HG02588 (cell line): ENCODE results near the gene CLTB.

Experiments
- ATAC-seq: cut with Tn5 transposase; IDR thresholded peaks from one replicate; pipeline ENCODE4 v1.9.1; 2021; ENCODE audit warnings: mild to moderate bottlenecking, moderate library complexity; ENCODE audit not compliant: unreplicated experiment

The CLTB gene

DNA sequence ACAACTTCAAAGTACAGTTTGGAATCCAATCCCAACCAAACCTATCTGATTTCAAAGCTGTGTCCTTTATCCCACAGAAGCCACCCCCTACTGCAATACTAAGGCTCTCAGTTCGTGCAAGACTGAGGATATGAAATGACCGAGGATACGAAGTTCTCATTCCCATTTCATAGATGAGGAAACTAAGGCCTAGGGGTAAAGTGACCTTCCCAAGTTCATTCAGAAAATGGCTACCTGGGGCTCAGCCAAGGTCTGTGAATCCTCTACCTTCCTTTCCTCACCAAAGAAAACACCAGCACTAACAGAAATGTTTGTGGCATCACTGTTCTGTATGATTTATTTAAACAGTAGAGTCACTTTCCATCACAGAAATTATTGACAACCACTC lies 60.2 kb downstream of the CLTB start:
- ATAC-seq = no peak

DNA sequence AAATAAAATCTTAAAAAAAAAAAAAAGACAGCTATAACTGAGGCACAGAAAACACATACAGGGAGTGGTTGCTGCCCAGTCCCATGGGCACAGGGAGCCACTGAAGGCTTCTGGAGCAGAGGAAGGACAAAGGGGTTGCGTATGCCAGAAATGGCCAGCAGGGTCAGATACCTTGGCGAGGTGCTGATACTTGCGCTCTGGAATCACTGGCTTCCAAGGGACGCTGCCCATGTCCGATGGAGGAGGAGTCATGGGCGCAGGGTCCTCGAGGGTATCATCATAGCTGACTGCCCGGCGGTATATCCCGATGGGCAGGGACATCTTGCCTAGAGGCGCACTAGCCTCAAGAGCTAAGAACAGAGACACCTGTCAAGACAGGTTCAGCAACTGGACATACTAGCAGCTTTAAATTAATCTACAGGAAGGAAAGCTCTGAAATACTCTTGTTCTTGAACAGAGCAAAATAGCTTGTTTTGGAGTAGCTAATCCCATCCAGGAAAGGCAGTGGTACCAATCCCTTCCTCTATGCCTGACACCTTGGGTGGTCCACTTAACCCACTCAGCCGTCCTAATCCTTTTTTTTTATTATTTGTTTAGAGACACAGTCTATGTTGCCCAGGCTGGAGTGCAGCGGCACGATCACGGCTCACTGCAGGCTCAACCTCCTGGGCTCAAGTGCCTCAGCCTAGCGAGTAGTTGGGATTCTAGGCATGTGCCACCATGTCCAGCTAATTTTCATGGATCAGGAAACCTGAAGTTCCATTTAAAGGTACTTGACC lies 60.8 kb downstream of the CLTB start:
- no peak for ATAC-seq

DNA sequence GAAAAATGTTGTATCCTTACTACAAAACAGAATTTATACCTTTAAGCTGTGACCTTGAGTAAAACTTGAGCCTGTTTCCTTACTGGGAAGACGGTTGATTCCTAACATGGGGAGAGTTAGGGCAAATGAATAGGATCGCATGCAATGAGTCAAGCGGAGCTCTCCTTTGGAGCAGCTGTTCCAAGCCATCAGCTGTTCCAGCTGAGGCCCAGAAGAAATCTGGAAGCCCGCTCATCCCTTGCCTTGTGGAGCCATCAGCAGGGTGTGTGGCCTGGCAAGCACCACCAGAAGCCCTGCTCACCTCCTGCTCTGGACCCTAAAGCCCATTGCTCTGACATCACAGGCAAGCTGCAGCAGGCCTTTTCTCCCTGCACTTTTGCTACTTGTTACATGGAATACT lies 62.8 kb downstream of the CLTB start:
- no peak for ATAC-seq

DNA sequence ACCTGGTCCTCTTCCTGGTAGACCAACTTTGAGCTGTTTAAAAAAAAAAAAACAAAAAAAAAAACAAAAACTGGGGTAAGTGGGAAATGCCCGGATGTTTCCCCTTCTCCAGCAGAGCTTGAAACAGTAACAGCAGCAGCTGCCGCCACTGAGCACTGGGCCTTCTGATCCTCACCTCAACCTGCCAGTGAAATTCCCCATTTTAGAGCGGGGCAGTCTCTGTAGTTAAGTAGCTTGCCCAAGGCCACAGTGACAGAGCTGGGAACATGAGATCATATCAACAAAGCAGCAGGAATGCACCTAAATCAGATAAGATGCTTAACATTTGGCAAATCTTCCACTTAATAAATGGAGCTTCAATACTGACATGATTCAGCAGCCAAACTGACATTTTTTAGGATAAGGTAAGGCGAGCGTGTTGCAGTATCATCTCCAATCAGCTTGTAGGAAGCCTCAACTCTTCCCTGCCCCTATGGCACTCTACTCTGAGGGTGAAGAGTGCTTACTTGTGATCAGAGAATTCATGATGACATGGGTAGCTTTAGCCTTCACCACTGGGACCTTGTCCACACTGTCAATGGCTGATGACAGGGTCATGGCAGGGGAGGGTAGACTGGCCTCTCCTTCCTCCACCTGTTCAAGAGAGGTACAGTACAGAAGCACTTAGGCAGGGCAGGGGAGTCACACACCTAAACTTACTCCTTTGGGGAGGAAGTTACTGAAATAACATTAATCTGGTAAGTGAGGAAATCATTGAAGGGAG lies 64.0 kb downstream of the CLTB start:
- peak; percentile 63 for ATAC-seq

DNA sequence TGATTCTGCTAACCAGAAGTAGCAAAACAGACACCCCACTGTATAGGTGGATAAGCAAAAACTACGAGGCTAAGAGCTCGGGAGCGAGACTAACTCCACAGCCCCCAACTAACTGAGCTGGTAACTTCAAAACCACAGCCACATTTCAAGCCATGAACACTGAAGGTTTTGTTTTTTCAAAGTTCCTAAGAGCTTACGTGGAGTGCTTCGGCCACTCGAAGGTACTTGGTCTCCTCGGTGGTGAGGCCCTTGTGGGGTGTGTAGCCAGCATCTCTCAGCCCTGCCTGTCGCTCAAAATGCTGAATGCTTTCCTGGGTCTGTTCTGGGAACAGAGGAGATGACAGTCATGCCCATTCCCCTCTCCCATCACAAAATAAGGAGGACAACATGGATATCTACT lies 65.9 kb downstream of the CLTB start:
- no peak for ATAC-seq

DNA sequence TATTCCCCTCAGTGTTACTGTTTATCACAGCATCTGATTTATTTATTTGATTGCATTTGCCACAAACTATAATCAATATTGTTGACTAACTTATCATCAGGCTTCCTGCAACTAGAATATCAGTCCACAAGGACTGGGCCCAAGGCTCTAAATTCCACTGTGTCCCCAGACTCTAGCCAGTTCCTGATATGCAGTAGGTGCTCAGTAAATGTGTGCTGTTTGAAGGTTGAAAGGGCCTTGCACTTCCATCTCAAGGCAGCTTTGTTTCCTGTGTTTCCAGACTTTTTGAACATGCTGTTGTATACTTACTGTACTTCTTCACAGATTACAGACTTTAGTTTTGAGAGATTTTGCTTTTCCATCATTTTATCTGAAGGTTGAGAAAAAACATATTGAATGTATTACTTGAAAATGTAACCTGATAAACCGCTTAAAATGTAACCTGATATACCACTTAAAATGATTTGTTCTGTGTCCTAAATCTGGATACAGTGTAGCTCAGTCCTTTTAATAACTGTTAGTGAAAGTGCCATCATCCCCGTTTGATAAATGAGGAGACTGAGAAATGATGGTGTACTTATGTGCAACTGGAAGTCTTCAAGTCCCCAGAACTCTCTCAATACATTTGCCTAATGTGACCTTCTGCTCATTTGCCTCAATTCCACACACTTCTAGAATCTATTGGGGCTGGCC lies 73.4 kb downstream of the CLTB start:
- no peak for ATAC-seq
